Keratinocyte (primary cell): ENCODE results near the gene IFT122. TPM values are rescaled to one million over a fixed set of nuclear protein-coding genes. Genes with fewer than 3 reads are reported as not detected.

Experiments used
- DNase-seq: peaks from one replicate; pipeline ENCODE4 v3.0.0-alpha.2; 2011; ENCODE audit warnings: low read depth, missing footprints, low spot score
- FAIRE-seq: peaks from 2 replicates; lab custom pipeline; 2011; peaks lifted over from hg19 to GRCh38; lab: Jason Lieb, UNC
- H2AFZ ChIP-seq: 2 replicates; pipeline ENCODE4 v1.6.0; 2012; ENCODE audit warnings: low read length, control low read depth, inconsistent platforms; ENCODE audit not compliant: control insufficient read depth
- H3K27ac ChIP-seq: 2 replicates; pipeline ENCODE4 v1.5.1; 2011; ENCODE audit warnings: low read length; ENCODE audit not compliant: control insufficient read depth, insufficient read depth
- H3K27me3 ChIP-seq: 3 replicates; pipeline ENCODE4 v1.6.0; 2011; ENCODE audit warnings: low read length; ENCODE audit not compliant: control insufficient read depth, insufficient read depth; ENCODE audit errors: extremely low read depth
- H3K36me3 ChIP-seq, 2 experiments: 2 replicates in 1 of 2; 3 replicates in 1 of 2; pipeline ENCODE4 v1.5.1; 2011; ENCODE audit warnings: low read length in 2 of 2, mild to moderate bottlenecking in 1 of 2; ENCODE audit not compliant: control insufficient read depth in 2 of 2, insufficient read depth in 2 of 2; ENCODE audit errors: extremely low read depth in 1 of 2
- H3K4me1 ChIP-seq: 3 replicates; pipeline ENCODE4 v1.5.1; 2011; ENCODE audit warnings: low read length; ENCODE audit not compliant: control insufficient read depth, insufficient read depth; ENCODE audit errors: extremely low read depth
- H3K4me2 ChIP-seq: 3 replicates; pipeline ENCODE4 v1.6.0; 2011; ENCODE audit warnings: low read depth, low read length; ENCODE audit not compliant: control insufficient read depth, insufficient read depth; ENCODE audit errors: extremely low read depth
- H3K4me3 ChIP-seq, 3 experiments: fragments of 200-600 bp in 1 of 3; sonication (generic) in 1 of 3; 2 replicates in 2 of 3; 3 replicates in 1 of 3; pipeline ENCODE4 v1.5.1; 2011 to 2016; ENCODE audit warnings: low read length in 3 of 3, mild to moderate bottlenecking in 3 of 3, control low read depth in 2 of 3, inconsistent platforms in 1 of 3, low read depth in 1 of 3, mixed read lengths in 1 of 3, mixed run types in 1 of 3, moderate library complexity in 1 of 3; ENCODE audit not compliant: control insufficient read depth in 2 of 3, insufficient read depth in 2 of 3; ENCODE audit errors: extremely low read depth in 1 of 3
- H3K79me2 ChIP-seq: 2 replicates; pipeline ENCODE4 v1.6.0; 2012; ENCODE audit warnings: low read length; ENCODE audit not compliant: control insufficient read depth, insufficient read depth
- H3K9ac ChIP-seq: 3 replicates; pipeline ENCODE4 v1.6.0; 2011; ENCODE audit warnings: low read length; ENCODE audit not compliant: control insufficient read depth, insufficient read depth; ENCODE audit errors: extremely low read depth
- H3K9me1 ChIP-seq: 3 replicates; pipeline ENCODE4 v1.6.0; 2011; ENCODE audit warnings: low read length; ENCODE audit not compliant: control insufficient read depth, insufficient read depth; ENCODE audit errors: extremely low read depth
- H3K9me3 ChIP-seq: 2 replicates; pipeline ENCODE4 v1.5.1; 2012; ENCODE audit warnings: low read depth, low read length; ENCODE audit not compliant: control insufficient read depth
- H4K20me1 ChIP-seq: 3 replicates; pipeline ENCODE4 v1.6.0; 2011; ENCODE audit warnings: low read length; ENCODE audit not compliant: control insufficient read depth, insufficient read depth; ENCODE audit errors: extremely low read depth
- CTCF ChIP-seq, 3 experiments: IDR thresholded peaks in 1 of 3; conservative IDR thresholded peaks in 1 of 3; optimal IDR thresholded peaks in 1 of 3; 2 replicates in 2 of 3; 3 replicates in 1 of 3; pipeline versions ENCODE3 to v1.5.1; 2011; ENCODE audit warnings: low read length in 3 of 3, mild to moderate bottlenecking in 3 of 3, moderate library complexity in 2 of 3, control low read depth in 1 of 3, inconsistent platforms in 1 of 3; ENCODE audit not compliant: insufficient read depth in 2 of 3; ENCODE audit errors: extremely low read depth in 1 of 3
- EZH2 ChIP-seq: IDR thresholded peaks from one replicate; pipeline ENCODE4 v1.6.1; 2012; ENCODE audit warnings: inconsistent platforms, mild to moderate bottlenecking, low read length, moderate library complexity
- dilution Hi-C: fragments of 300-500 bp; cut with MboI; formaldehyde crosslinking; loops from one replicate; pipeline ENCODE4 v1.7.0; 2020; ENCODE audit warnings: low sequenced_read_pairs; ENCODE audit not compliant: extremely low pct_ligation_motif_present
- polyA plus RNA-seq, 5 experiments: library from polyadenylated mRNA; depleted of rRNA in 3 of 5; stranded (reverse) in 3 of 5; stranded (forward) in 1 of 5; unstranded in 1 of 5; fragments of >200 nt; gene quantifications; 1 replicate in 1 of 5; 2 replicates in 3 of 5; 3 replicates in 1 of 5; pipeline versions ENCODE4 v1.2.1 to v1.2.3, GENCODE V29; 2011 to 2012; ENCODE audit warnings: missing spikeins in 2 of 5, low read depth in 1 of 5, low replicate concordance in 1 of 5

Gene IFT122
- polyA plus RNA-seq, 1 donor (not counting 4 experiments of a cell fraction or from before 2014, with no cell fraction given), result 7.1 TPM

- no peak overlapping the region for H3K27ac ChIP-seq
- no peak for FAIRE-seq
- peaks cover 8% of the 10 kb centered on the region for H3K27me3 ChIP-seq
- no peaks in the 10 kb centered on the region for H3K36me3 ChIP-seq
- no peaks in the 10 kb centered on the region for H3K79me2 ChIP-seq
- dilution Hi-C loops, result no loop called here
- no peak overlapping the region for H3K4me2 ChIP-seq
- no peak overlapping the region for H3K4me3 ChIP-seq
- no peaks in the 10 kb centered on the region for H4K20me1 ChIP-seq
- no peaks in the 10 kb centered on the region for H3K4me1 ChIP-seq
- no peaks in the 10 kb centered on the region for H3K9me1 ChIP-seq
- no peak for TF ChIP-seq EZH2
- no peak for TF ChIP-seq CTCF (optimal IDR thresholded peaks at IDR 0.05 in 1 of 3, IDR thresholded peaks at IDR 0.05 in 1 of 3, conservative IDR thresholded peaks at IDR 0.05 in 1 of 3; ENCODE audit: extremely low read depth in 1 of 3, insufficient read depth in 2 of 3, low read length in 3 of 3)
- H2AFZ ChIP-seq, result no peak overlapping the region
- H3K9ac ChIP-seq, result no peak overlapping the region
- H3K9me3 ChIP-seq, result no peaks in the 10 kb centered on the region
- no peak for DNase-seq
Observed at GRCh38 chr3:129532261-129532660, 92.2 kb downstream of the IFT122 start.

GRCh38 chr3:129533406-129533805, 93.4 kb downstream of the IFT122 start:
- Histone ChIP-seq H3K9me1 (no peaks in the 10 kb centered on the region), H2AFZ (no peak overlapping the region), H3K79me2 (no peaks in the 10 kb centered on the region), H3K4me1 (no peaks in the 10 kb centered on the region), H3K4me3 (no peak overlapping the region), H3K27ac (no peak overlapping the region), H3K36me3 (no peaks in the 10 kb centered on the region), H3K9me3 (no peaks in the 10 kb centered on the region), H3K9ac (no peak overlapping the region), H4K20me1 (no peaks in the 10 kb centered on the region), H3K27me3 (peaks cover 8% of the 10 kb centered on the region), H3K4me2 (no peak overlapping the region)
- DNase-seq (no peak), FAIRE-seq (no peak)
- dilution Hi-C loops, result no loop called here
- no peak for TF ChIP-seq EZH2
- TF ChIP-seq CTCF (optimal IDR thresholded peaks at IDR 0.05 in 1 of 3, IDR thresholded peaks at IDR 0.05 in 1 of 3, conservative IDR thresholded peaks at IDR 0.05 in 1 of 3; ENCODE audit: extremely low read depth in 1 of 3, insufficient read depth in 2 of 3, low read length in 3 of 3), result no peak
